HepG2 (cell line): ENCODE results near the gene HSPB9. TPM values are rescaled to one million over a fixed set of nuclear protein-coding genes. Genes with fewer than 3 reads are reported as not detected.
A peak's percentile ranks its signal among the peaks of the same experiment; 100 is the strongest.

ENCODE experiments used
- BORCS8-MEF2B ChIP-seq: sonication (generic); formaldehyde crosslinking; IDR thresholded peaks from 2 replicates; pipeline ENCODE4 v1.8.0; 2022; ENCODE audit warnings: mild to moderate bottlenecking, missing genetic modification reagents
- CREB1 ChIP-seq, 2 experiments: fragments of 450-650 bp in 1 of 2; IDR thresholded peaks; 2 replicates each; pipeline ENCODE4 v1.6.1; 2016 to 2017; ENCODE audit warnings: control low read depth in 1 of 2, mild to moderate bottlenecking in 1 of 2, missing compliant biosample characterization in 1 of 2, missing genetic modification characterization in 1 of 2
- FIP1L1 ChIP-seq: fragments of 200-400 bp; formaldehyde crosslinking; IDR thresholded peaks from 2 replicates; pipeline ENCODE4 v1.6.1; 2018; ENCODE audit warnings: low read depth, mild to moderate bottlenecking, low read length, moderate library complexity, borderline replicate concordance; ENCODE audit not compliant: insufficient read depth
- FOXK2 ChIP-seq: fragments of 450-650 bp; IDR thresholded peaks from 2 replicates; pipeline ENCODE4 v1.6.1; 2016
- MIER3 ChIP-seq: IDR thresholded peaks from 2 replicates; pipeline ENCODE4 v1.6.1; 2016; ENCODE audit warnings: missing compliant biosample characterization, borderline replicate concordance
- NFE2L2 ChIP-seq: fragments of 150-350 bp; IDR thresholded peaks from 2 replicates; pipeline ENCODE4 v1.6.1; 2014; ENCODE audit warnings: low read length
- PHF8 ChIP-seq: sonication (generic); formaldehyde crosslinking; IDR thresholded peaks from 2 replicates; pipeline ENCODE4 v1.5.0; 2020; ENCODE audit warnings: missing genetic modification reagents
- RARA ChIP-seq: IDR thresholded peaks from 2 replicates; pipeline ENCODE4 v1.6.1; 2016; ENCODE audit warnings: missing genetic modification reagents, missing compliant biosample characterization
- SMAD3 ChIP-seq: sonication (generic); formaldehyde crosslinking; IDR thresholded peaks from 2 replicates; pipeline ENCODE4 v1.4.0; 2020; ENCODE audit warnings: missing genetic modification reagents
- SMARCC2 ChIP-seq: fragments of 450-650 bp; IDR thresholded peaks from 2 replicates; pipeline ENCODE4 v1.6.1; 2017; ENCODE audit warnings: antibody characterized with exemption, mild to moderate bottlenecking
- SRF ChIP-seq: IDR thresholded peaks from 2 replicates; pipeline ENCODE4 v1.6.1; 2011; ENCODE audit warnings: mild to moderate bottlenecking, low read depth, low read length, moderate library complexity
- ZFP36L1 ChIP-seq: sonication (generic); formaldehyde crosslinking; IDR thresholded peaks from 2 replicates; pipeline ENCODE4 v1.8.0; 2022; ENCODE audit warnings: mild to moderate bottlenecking, missing genetic modification reagents, moderate library complexity
- ZNF205 ChIP-seq: IDR thresholded peaks from 2 replicates; pipeline ENCODE4 v1.6.1; 2018; ENCODE audit warnings: missing biosample characterization, missing genetic modification reagents
- ZNF460 ChIP-seq: sonication (generic); formaldehyde crosslinking; IDR thresholded peaks from 2 replicates; pipeline ENCODE4 v1.5.1; 2020; ENCODE audit warnings: missing genetic modification reagents, mild to moderate bottlenecking, borderline replicate concordance
- ZNF570 ChIP-seq: sonication (generic); formaldehyde crosslinking; IDR thresholded peaks from 2 replicates; pipeline ENCODE4 v1.4.0; 2020; ENCODE audit warnings: mild to moderate bottlenecking, missing genetic modification reagents, borderline replicate concordance
- ZNF678 ChIP-seq: sonication (generic); formaldehyde crosslinking; IDR thresholded peaks from 2 replicates; pipeline ENCODE4 v1.4.0; 2020; ENCODE audit warnings: mild to moderate bottlenecking, missing genetic modification reagents
- ZNF691 ChIP-seq: sonication (generic); formaldehyde crosslinking; IDR thresholded peaks from 2 replicates; pipeline ENCODE4 v1.4.0; 2020; ENCODE audit warnings: missing genetic modification reagents, low read depth, mild to moderate bottlenecking, borderline replicate concordance
- ZNF737 ChIP-seq: sonication (generic); formaldehyde crosslinking; IDR thresholded peaks from 2 replicates; pipeline ENCODE4 v1.5.0; 2020; ENCODE audit warnings: missing genetic modification reagents, mild to moderate bottlenecking, borderline replicate concordance
- ZNF841 ChIP-seq: sonication (generic); formaldehyde crosslinking; IDR thresholded peaks from 2 replicates; pipeline ENCODE4 v1.8.1; 2023; ENCODE audit warnings: missing genetic modification reagents, borderline replicate concordance
- polyA plus RNA-seq, 8 experiments: library from polyadenylated mRNA; depleted of rRNA in 3 of 8; stranded (reverse) in 7 of 8; unstranded in 1 of 8; fragments of >200 nt; fragmentation: Illumina TruSeq in 4 of 8; extraction: Trizol in 4 of 8; gene quantifications; 2 replicates each; pipeline versions ENCODE4 v1.2.1 to v1.2.3, GENCODE V29; 2011 to 2016; ENCODE audit warnings: low read depth in 4 of 8, missing spikeins in 1 of 8, mixed read lengths in 1 of 8; ENCODE audit not compliant: insufficient read depth in 1 of 8
- total RNA-seq, 5 experiments: library from RNA; depleted of rRNA; stranded (reverse); fragments of >200 nt; fragmentation: Illumina TruSeq; extraction: Trizol; gene quantifications; 2 replicates each; pipeline ENCODE4 v1.2.3, GENCODE V29; 2016; ENCODE audit warnings: low read depth in 1 of 5
- TF ChIP-seq, protein P1 (sequence below): sonication (generic); formaldehyde crosslinking; IDR thresholded peaks from 2 replicates; pipeline ENCODE4 v1.4.0; 2020; ENCODE audit warnings: mild to moderate bottlenecking, missing genetic modification reagents
- TF ChIP-seq, protein P2 (sequence below): sonication (generic); formaldehyde crosslinking; IDR thresholded peaks from 2 replicates; pipeline ENCODE4 v1.8.0; 2022; ENCODE audit warnings: low read depth, missing genetic modification reagents
- TF ChIP-seq, protein P3 (sequence below): sonication (generic); formaldehyde crosslinking; IDR thresholded peaks from 2 replicates; pipeline ENCODE4 v1.9.0; 2021; ENCODE audit warnings: missing genetic modification reagents, borderline replicate concordance
- TF ChIP-seq, protein P4 (sequence below): sonication (generic); formaldehyde crosslinking; IDR thresholded peaks from 2 replicates; pipeline ENCODE4 v1.4.0; 2020; ENCODE audit warnings: missing genetic modification reagents, borderline replicate concordance

HSPB9 gene
- total and polyA plus RNA-seq, 2 of the 13 experiments (the other 11 are each of a cell fraction or from before 2014, with no cell fraction given) = 0.05 to 0.24 TPM

GRCh38 chr17:42120770-42121769 is 1.5 kb upstream of the HSPB9 start, which contains the start of gene KAT2A (continued):
- no peak for TF ChIP-seq ZNF460 (CRISPR knock-in tag)
- no peak for TF ChIP-seq ZNF570 (CRISPR knock-in tag)
- no peak for TF ChIP-seq ZNF205
- no peak for TF ChIP-seq FOXK2
- TF ChIP-seq ZFP36L1 = no peak
- 0 out of 2 replicates have a peak, but pooled peaks have one; percentile 54 for TF ChIP-seq BORCS8-MEF2B (CRISPR knock-in tag)
- TF ChIP-seq, protein P1, sequence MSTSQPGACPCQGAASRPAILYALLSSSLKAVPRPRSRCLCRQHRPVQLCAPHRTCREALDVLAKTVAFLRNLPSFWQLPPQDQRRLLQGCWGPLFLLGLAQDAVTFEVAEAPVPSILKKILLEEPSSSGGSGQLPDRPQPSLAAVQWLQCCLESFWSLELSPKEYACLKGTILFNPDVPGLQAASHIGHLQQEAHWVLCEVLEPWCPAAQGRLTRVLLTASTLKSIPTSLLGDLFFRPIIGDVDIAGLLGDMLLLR = peak; percentile 68; the same call in 1 of the 2 replicates
- TF ChIP-seq, protein P2, sequence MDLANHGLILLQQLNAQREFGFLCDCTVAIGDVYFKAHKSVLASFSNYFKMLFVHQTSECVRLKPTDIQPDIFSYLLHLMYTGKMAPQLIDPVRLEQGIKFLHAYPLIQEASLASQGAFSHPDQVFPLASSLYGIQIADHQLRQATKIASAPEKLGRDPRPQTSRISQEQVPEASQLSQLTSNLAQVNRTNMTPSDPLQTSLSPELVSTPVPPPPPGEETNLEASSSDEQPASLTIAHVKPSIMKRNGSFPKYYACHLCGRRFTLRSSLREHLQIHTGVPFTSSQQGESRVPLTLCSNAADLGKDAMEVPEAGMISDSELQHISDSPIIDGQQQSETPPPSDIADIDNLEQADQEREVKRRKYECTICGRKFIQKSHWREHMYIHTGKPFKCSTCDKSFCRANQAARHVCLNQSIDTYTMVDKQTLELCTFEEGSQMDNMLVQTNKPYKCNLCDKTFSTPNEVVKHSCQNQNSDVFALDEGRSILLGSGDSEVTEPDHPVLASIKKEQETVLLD (CRISPR knock-in tag) = no peak
- TF ChIP-seq, protein P3, sequence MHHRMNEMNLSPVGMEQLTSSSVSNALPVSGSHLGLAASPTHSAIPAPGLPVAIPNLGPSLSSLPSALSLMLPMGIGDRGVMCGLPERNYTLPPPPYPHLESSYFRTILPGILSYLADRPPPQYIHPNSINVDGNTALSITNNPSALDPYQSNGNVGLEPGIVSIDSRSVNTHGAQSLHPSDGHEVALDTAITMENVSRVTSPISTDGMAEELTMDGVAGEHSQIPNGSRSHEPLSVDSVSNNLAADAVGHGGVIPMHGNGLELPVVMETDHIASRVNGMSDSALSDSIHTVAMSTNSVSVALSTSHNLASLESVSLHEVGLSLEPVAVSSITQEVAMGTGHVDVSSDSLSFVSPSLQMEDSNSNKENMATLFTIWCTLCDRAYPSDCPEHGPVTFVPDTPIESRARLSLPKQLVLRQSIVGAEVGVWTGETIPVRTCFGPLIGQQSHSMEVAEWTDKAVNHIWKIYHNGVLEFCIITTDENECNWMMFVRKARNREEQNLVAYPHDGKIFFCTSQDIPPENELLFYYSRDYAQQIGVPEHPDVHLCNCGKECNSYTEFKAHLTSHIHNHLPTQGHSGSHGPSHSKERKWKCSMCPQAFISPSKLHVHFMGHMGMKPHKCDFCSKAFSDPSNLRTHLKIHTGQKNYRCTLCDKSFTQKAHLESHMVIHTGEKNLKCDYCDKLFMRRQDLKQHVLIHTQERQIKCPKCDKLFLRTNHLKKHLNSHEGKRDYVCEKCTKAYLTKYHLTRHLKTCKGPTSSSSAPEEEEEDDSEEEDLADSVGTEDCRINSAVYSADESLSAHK (CRISPR knock-in tag) = no peak
- no peak for TF ChIP-seq SMARCC2
- TF ChIP-seq ZNF737 (CRISPR knock-in tag) = no peak
- 0 out of 2 replicates have a peak, but pooled peaks have one; percentile 43 for TF ChIP-seq ZNF678
- no peak for TF ChIP-seq ZNF841 (CRISPR knock-in tag)
- TF ChIP-seq, protein P4, sequence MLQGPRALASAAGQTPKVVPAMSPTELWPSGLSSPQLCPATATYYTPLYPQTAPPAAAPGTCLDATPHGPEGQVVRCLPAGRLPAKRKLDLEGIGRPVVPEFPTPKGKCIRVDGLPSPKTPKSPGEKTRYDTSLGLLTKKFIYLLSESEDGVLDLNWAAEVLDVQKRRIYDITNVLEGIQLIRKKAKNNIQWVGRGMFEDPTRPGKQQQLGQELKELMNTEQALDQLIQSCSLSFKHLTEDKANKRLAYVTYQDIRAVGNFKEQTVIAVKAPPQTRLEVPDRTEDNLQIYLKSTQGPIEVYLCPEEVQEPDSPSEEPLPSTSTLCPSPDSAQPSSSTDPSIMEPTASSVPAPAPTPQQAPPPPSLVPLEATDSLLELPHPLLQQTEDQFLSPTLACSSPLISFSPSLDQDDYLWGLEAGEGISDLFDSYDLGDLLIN (CRISPR knock-in tag) = no peak
- TF ChIP-seq SRF = no peak
- no peak for TF ChIP-seq CREB1 (IDR thresholded peaks at IDR 0.05)
- TF ChIP-seq CREB1 (CRISPR knock-in tag; IDR thresholded peaks at IDR 0.05) = no peak
- peak; percentile 84 for TF ChIP-seq PHF8 (CRISPR knock-in tag)
- TF ChIP-seq ZNF691 (CRISPR knock-in tag) = peak; percentile 77; the same call in 1 of the 2 replicates
- no peak for TF ChIP-seq FIP1L1
- no peak for TF ChIP-seq SMAD3 (CRISPR knock-in tag)
- peak; percentile 14; the same call in 1 of the 2 replicates for TF ChIP-seq RARA (CRISPR knock-in tag)
- TF ChIP-seq NFE2L2 = no peak
- TF ChIP-seq MIER3 (CRISPR knock-in tag) = peak; percentile 63; the same call in 1 of the 2 replicates
